ENCODE measurements around the gene PXDC1. TPM values are rescaled to one million over a fixed set of nuclear protein-coding genes. Genes with fewer than 3 reads are reported as not detected.

PXDC1 gene
- total RNA-seq, 1 donor from 2014 or later = 41.0 TPM

- DNase-seq (ENCODE audit: low spot score) = no peak
- Mint-ChIP-seq H3K4me1 (ENCODE audit: unreplicated experiment) (no peaks in the 10 kb centered on the region), H3K36me3 (ENCODE audit: low read depth, unreplicated experiment) (peaks cover 5% of the 10 kb centered on the region), H3K27me3 (ENCODE audit: unreplicated experiment) (peaks cover 2% of the 10 kb centered on the region), H3K27ac (ENCODE audit: unreplicated experiment) (no peak overlapping the region), H3K4me3 (ENCODE audit: unreplicated experiment) (no peak overlapping the region), H3K9me3 (ENCODE audit: unreplicated experiment) (no peaks in the 10 kb centered on the region)
- TF ChIP-seq, protein P1, sequence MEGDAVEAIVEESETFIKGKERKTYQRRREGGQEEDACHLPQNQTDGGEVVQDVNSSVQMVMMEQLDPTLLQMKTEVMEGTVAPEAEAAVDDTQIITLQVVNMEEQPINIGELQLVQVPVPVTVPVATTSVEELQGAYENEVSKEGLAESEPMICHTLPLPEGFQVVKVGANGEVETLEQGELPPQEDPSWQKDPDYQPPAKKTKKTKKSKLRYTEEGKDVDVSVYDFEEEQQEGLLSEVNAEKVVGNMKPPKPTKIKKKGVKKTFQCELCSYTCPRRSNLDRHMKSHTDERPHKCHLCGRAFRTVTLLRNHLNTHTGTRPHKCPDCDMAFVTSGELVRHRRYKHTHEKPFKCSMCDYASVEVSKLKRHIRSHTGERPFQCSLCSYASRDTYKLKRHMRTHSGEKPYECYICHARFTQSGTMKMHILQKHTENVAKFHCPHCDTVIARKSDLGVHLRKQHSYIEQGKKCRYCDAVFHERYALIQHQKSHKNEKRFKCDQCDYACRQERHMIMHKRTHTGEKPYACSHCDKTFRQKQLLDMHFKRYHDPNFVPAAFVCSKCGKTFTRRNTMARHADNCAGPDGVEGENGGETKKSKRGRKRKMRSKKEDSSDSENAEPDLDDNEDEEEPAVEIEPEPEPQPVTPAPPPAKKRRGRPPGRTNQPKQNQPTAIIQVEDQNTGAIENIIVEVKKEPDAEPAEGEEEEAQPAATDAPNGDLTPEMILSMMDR (IDR thresholded peaks at IDR 0.05; ENCODE audit: unreplicated experiment) = no peak
Observed at GRCh38 chr6:3714768-3715167, 36.7 kb downstream of the PXDC1 start.

- no peak for DNase-seq (ENCODE audit: low spot score)
- no peak overlapping the region for H3K27ac Mint-ChIP-seq (ENCODE audit: unreplicated experiment)
- TF ChIP-seq, protein P1 (IDR thresholded peaks at IDR 0.05; ENCODE audit: unreplicated experiment) = no peak
- no peak overlapping the region for H3K4me3 Mint-ChIP-seq (ENCODE audit: unreplicated experiment)
- no peaks in the 10 kb centered on the region for H3K9me3 Mint-ChIP-seq (ENCODE audit: unreplicated experiment)
- no peaks in the 10 kb centered on the region for H3K4me1 Mint-ChIP-seq (ENCODE audit: unreplicated experiment)
- H3K36me3 Mint-ChIP-seq (ENCODE audit: low read depth, unreplicated experiment) = no peaks in the 10 kb centered on the region
- H3K27me3 Mint-ChIP-seq (ENCODE audit: unreplicated experiment) = peaks cover 4% of the 10 kb centered on the region
Observed at GRCh38 chr6:3714111-3714510, 37.4 kb downstream of the PXDC1 start.

DNA sequence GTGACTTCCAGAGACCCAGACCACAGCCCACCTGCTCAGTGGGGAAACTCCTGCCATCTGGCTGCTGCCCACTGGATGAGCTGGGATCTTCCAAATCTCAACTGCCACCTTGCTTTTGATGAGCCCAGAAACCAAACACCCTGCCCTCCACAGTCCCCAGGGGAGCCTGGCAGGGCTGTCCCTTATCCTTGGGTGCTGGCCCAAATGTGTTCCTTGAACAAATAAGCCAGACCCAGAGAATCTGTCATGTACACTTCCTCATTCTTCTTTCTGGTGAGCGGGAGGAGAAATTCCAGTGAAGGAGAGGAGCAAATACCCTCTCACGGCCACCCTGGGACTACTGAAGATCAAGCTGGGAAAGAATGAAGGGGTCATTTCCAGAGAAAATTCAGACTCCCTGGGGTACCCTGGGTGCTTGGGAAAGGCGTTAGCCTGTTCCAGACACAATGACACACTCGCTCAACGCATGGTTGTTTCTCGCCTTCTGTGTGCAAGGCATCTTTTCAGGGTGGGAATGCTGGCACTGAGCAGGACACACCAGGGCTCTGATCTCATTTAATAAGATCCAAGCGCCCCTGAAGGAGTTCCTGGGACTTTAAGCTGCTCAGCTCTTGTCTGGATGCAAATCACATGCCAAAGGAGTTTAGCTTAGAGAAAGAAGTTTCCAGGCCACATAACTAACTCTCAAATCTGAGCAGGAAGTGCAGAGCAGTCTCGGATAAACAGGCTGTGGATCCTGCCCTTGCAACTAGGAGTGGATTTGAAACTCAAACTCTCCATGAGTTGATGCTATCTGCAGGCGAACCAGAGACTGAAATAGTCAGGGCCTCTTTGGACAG, 38.5 kb downstream of the PXDC1 start:
- Mint-ChIP-seq H3K27me3 (ENCODE audit: unreplicated experiment) (peaks cover 4% of the 10 kb centered on the region), H3K27ac (ENCODE audit: unreplicated experiment) (no peak overlapping the region), H3K36me3 (ENCODE audit: low read depth, unreplicated experiment) (no peaks in the 10 kb centered on the region), H3K4me1 (ENCODE audit: unreplicated experiment) (no peaks in the 10 kb centered on the region), H3K4me3 (ENCODE audit: unreplicated experiment) (no peak overlapping the region), H3K9me3 (ENCODE audit: unreplicated experiment) (no peaks in the 10 kb centered on the region)
- DNase-seq (ENCODE audit: low spot score) = no peak
- TF ChIP-seq, protein P1 (IDR thresholded peaks at IDR 0.05; ENCODE audit: unreplicated experiment) = no peak

- no peaks in the 10 kb centered on the region for H3K9me3 Mint-ChIP-seq (ENCODE audit: unreplicated experiment)
- TF ChIP-seq, protein P1 (IDR thresholded peaks at IDR 0.05; ENCODE audit: unreplicated experiment) = no peak
- peaks cover 4% of the 10 kb centered on the region for H3K27me3 Mint-ChIP-seq (ENCODE audit: unreplicated experiment)
- H3K27ac Mint-ChIP-seq (ENCODE audit: unreplicated experiment) = no peak overlapping the region
- H3K4me1 Mint-ChIP-seq (ENCODE audit: unreplicated experiment) = peaks cover 5% of the 10 kb centered on the region
- H3K4me3 Mint-ChIP-seq (ENCODE audit: unreplicated experiment) = no peak overlapping the region
- no peaks in the 10 kb centered on the region for H3K36me3 Mint-ChIP-seq (ENCODE audit: low read depth, unreplicated experiment)
- DNase-seq (ENCODE audit: low spot score) = no peak
Observed at GRCh38 chr6:3711776-3712175, 39.7 kb downstream of the PXDC1 start.

- TF ChIP-seq, protein P1 (IDR thresholded peaks at IDR 0.05; ENCODE audit: unreplicated experiment) = no peak
- H3K9me3 Mint-ChIP-seq (ENCODE audit: unreplicated experiment) = no peaks in the 10 kb centered on the region
- H3K36me3 Mint-ChIP-seq (ENCODE audit: low read depth, unreplicated experiment) = no peaks in the 10 kb centered on the region
- peaks cover 4% of the 10 kb centered on the region for H3K27me3 Mint-ChIP-seq (ENCODE audit: unreplicated experiment)
- DNase-seq (ENCODE audit: low spot score) = no peak
- no peak overlapping the region for H3K4me3 Mint-ChIP-seq (ENCODE audit: unreplicated experiment)
- no peak overlapping the region for H3K27ac Mint-ChIP-seq (ENCODE audit: unreplicated experiment)
- peaks cover 5% of the 10 kb centered on the region for H3K4me1 Mint-ChIP-seq (ENCODE audit: unreplicated experiment)
Observed at GRCh38 chr6:3710403-3710802, 41.1 kb downstream of the PXDC1 start.
